Suprapubic skin (tissue), 4 donors: Measurements from ENCODE around the gene SLC35E1. TPM values are rescaled to one million over a fixed set of nuclear protein-coding genes. Genes with fewer than 3 reads are reported as not detected.

Source experiments
- DNase-seq, 2 donors: peaks; one replicate each; pipeline ENCODE4 v3.0.0-alpha.2; 2019; ENCODE audit warnings: low spot score in 2 of 2
- H3K27ac ChIP-seq: fragments of 200-600 bp; sonication (generic); one replicate; pipeline ENCODE4 v1.5.1; 2019
- H3K27me3 ChIP-seq: fragments of 200-600 bp; sonication (generic); one replicate; pipeline ENCODE4 v1.5.1; 2019
- H3K36me3 ChIP-seq: fragments of 200-600 bp; sonication (generic); one replicate; pipeline ENCODE4 v1.5.1; 2019
- H3K4me1 ChIP-seq: fragments of 200-600 bp; sonication (generic); one replicate; pipeline ENCODE4 v1.5.1; 2019
- H3K4me3 ChIP-seq: fragments of 200-600 bp; sonication (generic); one replicate; pipeline ENCODE4 v1.5.1; 2019; ENCODE audit warnings: mild to moderate bottlenecking
- H3K9me3 ChIP-seq: fragments of 200-600 bp; sonication (generic); one replicate; pipeline ENCODE4 v1.5.1; 2019
- EP300 ChIP-seq: sonication (generic); formaldehyde crosslinking; IDR thresholded peaks from one replicate; pipeline ENCODE4 v1.6.1; 2017; ENCODE audit warnings: antibody characterized with exemption
- POLR2A ChIP-seq, 2 donors: fragments of 450-650 bp; IDR thresholded peaks; one replicate each; pipeline ENCODE4 v1.6.1; 2017; ENCODE audit warnings: antibody characterized with exemption in 2 of 2, mild to moderate bottlenecking in 2 of 2, moderate library complexity in 2 of 2
- POLR2AphosphoS5 ChIP-seq, 3 donors: sonication (generic); formaldehyde crosslinking; IDR thresholded peaks; one replicate each; pipeline ENCODE4 v1.6.1; 2017; ENCODE audit warnings: antibody characterized with exemption in 3 of 3
- WGBS: methylation state at CpG from one replicate; pipeline ENCODE4 v1.1.5; 2018; 5-methylcytosine and 5-hydroxymethylcytosine counted together
- total RNA-seq, 4 donors: library from RNA; depleted of rRNA; stranded (reverse); fragments of >200 nt; gene quantifications; one replicate each; pipeline ENCODE4 v1.1.0, GENCODE V29; 2016
- TF ChIP-seq, protein P1 (sequence below), 2 donors: fragments of 200-600 bp in 1 of 2; fragments of 450-650 bp in 1 of 2; sonication (generic) in 1 of 2; IDR thresholded peaks; one replicate each; pipeline ENCODE4 v1.5.1; 2016 to 2019; ENCODE audit warnings: antibody characterized with exemption in 2 of 2, mild to moderate bottlenecking in 1 of 2, moderate library complexity in 1 of 2

Gene SLC35E1
- total RNA-seq, 4 donors from 2014 or later = 49.8 to 64.8 (median 56.3) TPM

DNA sequence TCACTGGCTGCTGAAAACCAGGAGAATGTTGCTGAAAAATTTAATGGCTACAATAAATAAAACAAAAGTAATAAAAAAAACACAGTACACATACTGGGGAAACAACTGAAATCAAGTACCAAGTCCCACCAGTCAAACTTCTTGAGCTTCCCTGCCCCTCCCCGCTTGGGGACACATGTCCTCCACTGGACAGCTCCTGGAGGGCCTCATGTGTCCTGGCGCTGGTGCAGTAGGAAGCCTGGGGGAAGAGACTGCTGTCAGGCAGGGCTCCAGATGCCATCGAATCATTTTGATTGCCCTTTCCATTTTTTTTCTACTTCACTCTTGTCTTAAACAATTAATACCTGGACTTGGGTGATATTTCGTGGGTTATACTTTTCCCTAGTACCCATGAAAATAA is 26.6 kb upstream of the SLC35E1 start:
- WGBS = 50% methylated on average over 4 of the region's 4 CpGs
- no peaks in the 10 kb centered on the region for H3K9me3 ChIP-seq
- no peaks in the 10 kb centered on the region for H3K27me3 ChIP-seq
- no peak overlapping the region for H3K4me3 ChIP-seq
- no peak for DNase-seq
- H3K4me1 ChIP-seq = peaks cover 30% of the 10 kb centered on the region
- TF ChIP-seq EP300 (no peak), POLR2AphosphoS5 (IDR thresholded peaks at IDR 0.05) (no peak), POLR2A (IDR thresholded peaks at IDR 0.05) (no peak)
- TF ChIP-seq, protein P1, sequence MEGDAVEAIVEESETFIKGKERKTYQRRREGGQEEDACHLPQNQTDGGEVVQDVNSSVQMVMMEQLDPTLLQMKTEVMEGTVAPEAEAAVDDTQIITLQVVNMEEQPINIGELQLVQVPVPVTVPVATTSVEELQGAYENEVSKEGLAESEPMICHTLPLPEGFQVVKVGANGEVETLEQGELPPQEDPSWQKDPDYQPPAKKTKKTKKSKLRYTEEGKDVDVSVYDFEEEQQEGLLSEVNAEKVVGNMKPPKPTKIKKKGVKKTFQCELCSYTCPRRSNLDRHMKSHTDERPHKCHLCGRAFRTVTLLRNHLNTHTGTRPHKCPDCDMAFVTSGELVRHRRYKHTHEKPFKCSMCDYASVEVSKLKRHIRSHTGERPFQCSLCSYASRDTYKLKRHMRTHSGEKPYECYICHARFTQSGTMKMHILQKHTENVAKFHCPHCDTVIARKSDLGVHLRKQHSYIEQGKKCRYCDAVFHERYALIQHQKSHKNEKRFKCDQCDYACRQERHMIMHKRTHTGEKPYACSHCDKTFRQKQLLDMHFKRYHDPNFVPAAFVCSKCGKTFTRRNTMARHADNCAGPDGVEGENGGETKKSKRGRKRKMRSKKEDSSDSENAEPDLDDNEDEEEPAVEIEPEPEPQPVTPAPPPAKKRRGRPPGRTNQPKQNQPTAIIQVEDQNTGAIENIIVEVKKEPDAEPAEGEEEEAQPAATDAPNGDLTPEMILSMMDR (IDR thresholded peaks at IDR 0.05) = no peak
- no peaks in the 10 kb centered on the region for H3K36me3 ChIP-seq
- H3K27ac ChIP-seq = no peak overlapping the region

DNA sequence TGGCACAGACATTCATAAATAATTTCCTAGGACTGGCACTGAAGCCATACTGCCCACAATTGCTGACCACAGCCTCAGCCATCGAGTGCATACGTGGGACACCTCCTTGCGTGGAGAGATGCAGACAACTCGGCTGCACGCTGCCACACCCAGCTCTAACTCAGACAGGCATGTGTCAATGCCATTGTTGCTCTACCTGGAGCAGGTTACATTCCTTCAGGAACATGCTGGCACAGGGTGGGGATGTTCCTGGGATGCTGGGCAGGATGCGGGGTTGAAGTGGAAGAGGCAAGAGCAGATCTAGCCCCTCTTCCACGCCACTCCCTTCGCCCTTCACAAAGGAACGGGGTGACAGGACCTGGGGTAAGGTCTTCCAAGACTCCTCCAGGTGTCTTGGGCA is 24.2 kb upstream of the SLC35E1 start:
- no peak overlapping the region for H3K27ac ChIP-seq
- TF ChIP-seq, protein P1 (IDR thresholded peaks at IDR 0.05) = no peak
- TF ChIP-seq EP300 (no peak), POLR2A (IDR thresholded peaks at IDR 0.05) (no peak), POLR2AphosphoS5 (IDR thresholded peaks at IDR 0.05) (no peak)
- no peak overlapping the region for H3K4me3 ChIP-seq
- WGBS = 86% methylated on average over 6 of the region's 9 CpGs
- no peaks in the 10 kb centered on the region for H3K27me3 ChIP-seq
- H3K36me3 ChIP-seq = no peaks in the 10 kb centered on the region
- no peaks in the 10 kb centered on the region for H3K9me3 ChIP-seq
- DNase-seq = no peak
- H3K4me1 ChIP-seq = peaks cover 53% of the 10 kb centered on the region

DNA sequence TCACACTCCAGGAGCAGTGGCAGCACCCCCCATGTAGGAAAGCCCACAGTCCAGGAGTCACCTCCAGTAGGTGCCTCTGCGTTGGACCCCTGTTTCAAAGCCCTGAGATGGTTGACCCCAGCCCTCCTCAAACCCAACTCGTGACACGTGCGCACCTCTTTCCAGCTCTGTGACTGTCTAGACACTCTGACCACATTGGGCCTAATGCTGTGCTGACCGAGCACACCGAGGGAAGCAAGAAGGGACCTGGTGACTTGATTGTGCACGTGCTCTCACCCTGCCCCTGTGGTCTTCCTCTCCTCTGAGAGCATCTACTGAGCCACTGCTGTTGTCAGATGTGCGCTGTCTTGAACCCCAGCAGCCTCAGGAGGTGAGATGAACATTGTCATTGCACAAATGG is 22.9 kb upstream of the SLC35E1 start:
- Histone ChIP-seq H3K9me3 (no peaks in the 10 kb centered on the region), H3K4me3 (no peak overlapping the region), H3K27me3 (no peaks in the 10 kb centered on the region), H3K4me1 (peaks cover 60% of the 10 kb centered on the region), H3K27ac (no peak overlapping the region), H3K36me3 (no peaks in the 10 kb centered on the region)
- WGBS = no CpG with 5 or more reads among the region's 8 CpGs
- no peak for TF ChIP-seq POLR2AphosphoS5 (IDR thresholded peaks at IDR 0.05)
- TF ChIP-seq, protein P1 (IDR thresholded peaks at IDR 0.05) = no peak
- TF ChIP-seq POLR2A (IDR thresholded peaks at IDR 0.05) = no peak
- no peak for TF ChIP-seq EP300
- DNase-seq = no peak

DNA sequence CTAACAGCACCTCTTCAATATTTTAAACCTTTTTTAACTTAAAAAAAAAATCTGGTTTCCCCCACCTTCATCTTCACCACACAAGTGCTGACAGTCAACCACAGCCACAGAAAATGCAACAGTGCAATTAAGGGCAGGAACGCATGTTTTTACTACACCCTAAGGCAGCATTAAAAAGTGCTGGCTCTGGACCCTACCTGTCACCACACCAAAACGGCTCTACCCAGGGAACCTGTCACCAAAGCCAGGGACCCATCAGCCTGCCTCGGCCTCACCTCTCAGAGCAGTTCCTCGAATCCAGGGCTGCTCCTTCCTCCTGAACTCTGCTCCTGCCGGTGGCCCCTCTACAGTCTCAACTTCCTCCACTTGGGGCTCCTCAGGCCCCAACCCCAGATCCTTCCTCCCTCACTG is 22.5 kb upstream of the SLC35E1 start:
- 67% methylated on average over 4 of the region's 5 CpGs for WGBS
- TF ChIP-seq, protein P1 (IDR thresholded peaks at IDR 0.05) = no peak
- TF ChIP-seq POLR2AphosphoS5 (IDR thresholded peaks at IDR 0.05) (no peak), EP300 (no peak), POLR2A (IDR thresholded peaks at IDR 0.05) (no peak)
- Histone ChIP-seq H3K4me1 (peaks cover 62% of the 10 kb centered on the region), H3K27ac (no peak overlapping the region), H3K4me3 (no peak overlapping the region), H3K27me3 (no peaks in the 10 kb centered on the region), H3K9me3 (no peaks in the 10 kb centered on the region), H3K36me3 (no peaks in the 10 kb centered on the region)
- DNase-seq = no peak

- H3K4me3 ChIP-seq = no peak overlapping the region
- no peak for TF ChIP-seq POLR2AphosphoS5 (IDR thresholded peaks at IDR 0.05)
- TF ChIP-seq, protein P1 (IDR thresholded peaks at IDR 0.05) = peak in 1 of 2 donors; percentile 6
- H3K36me3 ChIP-seq = no peaks in the 10 kb centered on the region
- H3K9me3 ChIP-seq = no peaks in the 10 kb centered on the region
- 74% methylated on average over 9 of the region's 10 CpGs for WGBS
- peaks cover 58% of the 10 kb centered on the region for H3K4me1 ChIP-seq
- H3K27me3 ChIP-seq = no peaks in the 10 kb centered on the region
- DNase-seq = no peak
- H3K27ac ChIP-seq = no peak overlapping the region
These were observed 21.9 kb upstream of the SLC35E1 start for GRCh38 chr19:16594131-16594586.
